A549 (cell line): ENCODE results near the gene ANO8. TPM values are rescaled to one million over a fixed set of nuclear protein-coding genes. Genes with fewer than 3 reads are reported as not detected.
"Not testable (repeated sequence)": the region's sequence is repeated elsewhere in the genome, so short reads cannot be mapped to it uniquely, and the experiment has no call there.

Source experiments
- ATAC-seq, 2 experiments: fragments of 200-7000 bp in 1 of 2; fragments of >200 bp in 1 of 2; cut with Nextera tagmentation in 1 of 2; cut with Tn5 transposase in 1 of 2; 3 replicates each; pipeline versions ENCODE4 v1.8.0 to v1.9.1; 2018 to 2020; ENCODE audit warnings: mild to moderate bottlenecking in 1 of 2, moderate library complexity in 1 of 2
- CTCF ChIA-PET: fragments of 300-600 bp; sonication (Branson Sonifier 250); formaldehyde crosslinking; extraction: SDS; loops from one replicate; lab custom pipeline; 2021; ENCODE audit warnings: antibody characterized with exemption, inconsistent platforms; lab: Yijun Ruan, JAX
- POLR2A ChIA-PET: fragments of 350-600 bp; formaldehyde crosslinking; extraction: SDS; loops from one replicate; lab custom pipeline; 2021; ENCODE audit warnings: antibody characterized with exemption, inconsistent platforms; lab: Yijun Ruan, JAX
- DNase-seq, 2 experiments: peaks; one replicate each; pipeline versions ENCODE4 v3.0.0 to v3.0.0-alpha.2; 2011 to 2016; ENCODE audit warnings: low read depth in 1 of 2, low spot score in 1 of 2
- FAIRE-seq: peaks from 2 replicates; lab custom pipeline; 2011; peaks lifted over from hg19 to GRCh38; lab: Jason Lieb, UNC
- H3K27ac ChIP-seq, 2 experiments: fragments of >200 bp; sonication (Bioruptor Twin); formaldehyde crosslinking; 3 replicates each; pipeline ENCODE4 v1.5.1; 2016 to 2017
- H3K4me1 ChIP-seq: fragments of >200 bp; sonication (Bioruptor Twin); formaldehyde crosslinking; 3 replicates; pipeline ENCODE4 v1.6.1; 2016
- H3K4me2 ChIP-seq: fragments of >200 bp; sonication (Bioruptor Twin); formaldehyde crosslinking; 3 replicates; pipeline ENCODE4 v1.6.1; 2016
- H3K4me3 ChIP-seq: fragments of >200 bp; sonication (Bioruptor Twin); formaldehyde crosslinking; 3 replicates; pipeline ENCODE4 v1.5.1; 2016
- H3K9me3 ChIP-seq: fragments of >200 bp; sonication (Bioruptor Twin); formaldehyde crosslinking; 3 replicates; pipeline ENCODE4 v1.6.1; 2016
- BCL3 ChIP-seq: fragments of >200 bp; sonication (Bioruptor Twin); formaldehyde crosslinking; IDR thresholded peaks from 3 replicates; pipeline ENCODE4 v1.6.1; 2016
- CBX2 ChIP-seq: fragments of 200-600 bp; sonication (generic); IDR thresholded peaks from 2 replicates; pipeline ENCODE4 v1.6.1; 2016; ENCODE audit warnings: low read depth, mild to moderate bottlenecking, borderline replicate concordance
- CBX8 ChIP-seq: fragments of 200-600 bp; sonication (generic); IDR thresholded peaks from 2 replicates; pipeline ENCODE4 v1.6.1; 2016
- EHF ChIP-seq: fragments of 250-450 bp; sonication (Bioruptor Pico); IDR thresholded peaks from 2 replicates; pipeline ENCODE4 v1.5.0; 2020; ENCODE audit warnings: mild to moderate bottlenecking
- EHMT2 ChIP-seq: fragments of 200-600 bp; sonication (generic); IDR thresholded peaks from 2 replicates; pipeline ENCODE4 v1.6.1; 2016; ENCODE audit warnings: antibody characterized with exemption, low read depth, mild to moderate bottlenecking, moderate library complexity
- EP300 ChIP-seq, 2 experiments: fragments of >200 bp; sonication (Bioruptor Twin); formaldehyde crosslinking; IDR thresholded peaks; 2 replicates in 1 of 2; 3 replicates in 1 of 2; pipeline ENCODE4 v1.6.1; 2016 to 2017
- HEYL ChIP-seq: fragments of 250-450 bp; sonication (Bioruptor Pico); IDR thresholded peaks from 2 replicates; pipeline ENCODE4 v1.8.0; 2021; ENCODE audit warnings: mild to moderate bottlenecking, moderate library complexity
- HMGXB4 ChIP-seq: fragments of 250-450 bp; sonication (Bioruptor Pico); IDR thresholded peaks from 2 replicates; pipeline ENCODE4 v1.5.0; 2021; ENCODE audit warnings: mild to moderate bottlenecking, moderate library complexity, borderline replicate concordance
- HOXA7 ChIP-seq: fragments of 250-450 bp; sonication (Bioruptor Pico); IDR thresholded peaks from 2 replicates; pipeline ENCODE4 v1.5.0; 2020; ENCODE audit warnings: mild to moderate bottlenecking, moderate library complexity
- HOXB13 ChIP-seq: fragments of 250-450 bp; sonication (Bioruptor Pico); IDR thresholded peaks from 2 replicates; pipeline ENCODE4 v1.5.0; 2020; ENCODE audit warnings: low read depth, mild to moderate bottlenecking, moderate library complexity
- HOXB5 ChIP-seq: fragments of 250-450 bp; sonication (Bioruptor Pico); IDR thresholded peaks from 2 replicates; pipeline ENCODE4 v1.5.0; 2020; ENCODE audit warnings: mild to moderate bottlenecking, moderate library complexity
- KDM5A ChIP-seq: fragments of 200-600 bp; sonication (generic); IDR thresholded peaks from 2 replicates; pipeline ENCODE4 v1.6.1; 2016; ENCODE audit warnings: antibody characterized with exemption, mild to moderate bottlenecking
- MAFK ChIP-seq: fragments of 450-650 bp; IDR thresholded peaks from 2 replicates; pipeline ENCODE4 v1.6.1; 2014; ENCODE audit not compliant: partially characterized antibody
- MAX ChIP-seq: IDR thresholded peaks from 2 replicates; pipeline ENCODE4 v1.6.1; 2012
- NFE2L2 ChIP-seq: fragments of 150-350 bp; conservative IDR thresholded peaks from 2 replicates; pipeline ENCODE4 v1.6.1; 2014; ENCODE audit warnings: low read length
- NPAS2 ChIP-seq: fragments of 250-450 bp; sonication (Bioruptor Pico); IDR thresholded peaks from 2 replicates; pipeline ENCODE4 v1.8.0; 2022; ENCODE audit warnings: mild to moderate bottlenecking, moderate library complexity, borderline replicate concordance
- PHF8 ChIP-seq: fragments of 200-600 bp; sonication (generic); IDR thresholded peaks from 2 replicates; pipeline ENCODE4 v1.6.1; 2016; ENCODE audit warnings: low read depth, mild to moderate bottlenecking, antibody characterized with exemption, moderate library complexity, borderline replicate concordance
- POLR2A ChIP-seq: IDR thresholded peaks from 2 replicates; pipeline ENCODE4 v1.6.1; 2012; ENCODE audit warnings: mild to moderate bottlenecking, low read length
- POLR2AphosphoS2 ChIP-seq: conservative IDR thresholded peaks from 2 replicates; pipeline ENCODE4 v1.6.1; 2012; ENCODE audit warnings: low read length, improper control_type of control experiment, inconsistent platforms
- RAD21 ChIP-seq, 2 experiments: fragments of >200 bp in 1 of 2; sonication (Bioruptor Twin) in 1 of 2; formaldehyde crosslinking in 1 of 2; IDR thresholded peaks in 1 of 2; conservative IDR thresholded peaks in 1 of 2; 2 replicates in 1 of 2; 3 replicates in 1 of 2; pipeline ENCODE4 v1.6.1; 2012 to 2018; ENCODE audit warnings: inconsistent platforms in 1 of 2
- RARB ChIP-seq: fragments of 250-450 bp; sonication (Bioruptor Pico); IDR thresholded peaks from 2 replicates; pipeline ENCODE4 v1.8.0; 2021; ENCODE audit warnings: mild to moderate bottlenecking, moderate library complexity
- SREBF2 ChIP-seq: fragments of 450-650 bp; IDR thresholded peaks from 2 replicates; pipeline ENCODE4 v1.6.1; 2014; ENCODE audit warnings: mild to moderate bottlenecking, moderate library complexity
- ZNF302 ChIP-seq: fragments of 250-450 bp; sonication (Bioruptor Pico); IDR thresholded peaks from 2 replicates; pipeline ENCODE4 v1.9.0; 2021; ENCODE audit warnings: inconsistent platforms, mild to moderate bottlenecking, moderate library complexity
- WGBS: methylation state at CpG from one replicate; pipeline ENCODE4 v1.1.6; 2017; ENCODE audit errors: missing lambda C conversion rate; 5-methylcytosine and 5-hydroxymethylcytosine counted together
- polyA plus RNA-seq, 4 experiments: library from polyadenylated mRNA; depleted of rRNA in 3 of 4; stranded (reverse); fragments of >200 nt; fragmentation: RNase III in 1 of 4; extraction: RNeasy Plus Mini Kit Qiagen cat#74134 plus additional on column Dnase treatment in 1 of 4; gene quantifications; 2 replicates in 3 of 4; 3 replicates in 1 of 4; pipeline ENCODE4 v1.2.3, GENCODE V29; 2011 to 2017

ANO8 gene
- polyA plus RNA-seq, 2 of the 4 experiments (the other 2 are of a cell fraction), result 2.2 to 5.5 TPM

GRCh38 chr19:17365361-17365760 is 30.7 kb upstream of the ANO8 start:
- 94% methylated on average over 19 of the region's 22 CpGs for WGBS
- DNase-seq (no peak), ATAC-seq (no peak), FAIRE-seq (no peak)
- ChIA-PET CTCF (interaction anchor here (1.5 to 4.0 kb wide), 2 partner anchors 20 to 25 kb away, joined by 4 to 13 read pairs; no protein-coding TSS in a partner anchor), POLR2A (no interaction called here)
- Histone ChIP-seq H3K9me3 (no peaks in the 10 kb centered on the region), H3K4me1 (no peaks in the 10 kb centered on the region), H3K27ac (no peak overlapping the region), H3K4me3 (no peak overlapping the region), H3K4me2 (no peak overlapping the region)
- no peak for TF ChIP-seq POLR2AphosphoS2
- TF ChIP-seq MAFK, result no peak
- no peak for TF ChIP-seq MAX
- TF ChIP-seq RARB, result no peak
- TF ChIP-seq HOXB5 (CRISPR knock-in tag), result no peak
- no peak for TF ChIP-seq CBX2
- TF ChIP-seq EHMT2, result no peak
- TF ChIP-seq NFE2L2, result no peak
- no peak for TF ChIP-seq KDM5A
- no peak for TF ChIP-seq PHF8

- H3K4me1 ChIP-seq, H3K9me3 ChIP-seq, H3K4me2 ChIP-seq, FAIRE-seq, DNase-seq, ATAC-seq, H3K27ac ChIP-seq, H3K4me3 ChIP-seq, POLR2A ChIA-PET: not testable (repeated sequence)
- WGBS, result 65% methylated on average over 20 of the region's 20 CpGs
- CTCF ChIA-PET, result interaction anchor here (4.0 kb wide), 1 partner anchor 22 kb away, joined by 13 read pairs; no protein-coding TSS in a partner anchor
Measured at GRCh38 chr19:17363852-17364605, 29.4 kb upstream of the ANO8 start.

- no peak overlapping the region for H3K4me3 ChIP-seq
- no peak for FAIRE-seq
- peaks cover 19% of the 10 kb centered on the region for H3K4me1 ChIP-seq
- 55% methylated on average over 5 of the region's 6 CpGs for WGBS
- ChIA-PET CTCF (interaction anchor here (1.0 to 2.2 kb wide), 4 partner anchors 13 to 68 kb away, joined by 3 to 6 read pairs (median 4); partner anchors contain the start of gene CCDC194), POLR2A (no interaction called here)
- ATAC-seq, result peak in 1 of 2 experiments; percentile 34; a peak in 1 of 6 replicates
- peak overlapping the region in 1 of 2 experiments; percentile 52; a peak in 1 of 6 replicates for H3K27ac ChIP-seq
- TF ChIP-seq HMGXB4 (no peak), EHF (no peak), NPAS2 (CRISPR knock-in tag) (no peak), RARB (no peak), HOXB13 (CRISPR knock-in tag) (no peak), EP300 (IDR thresholded peaks at IDR 0.05) (no peak), BCL3 (no peak), SREBF2 (no peak), ZNF302 (CRISPR knock-in tag) (no peak), HEYL (CRISPR knock-in tag) (no peak), RAD21 (conservative IDR thresholded peaks at IDR 0.05 in 1 of 2, IDR thresholded peaks at IDR 0.05 in 1 of 2) (no peak), CBX8 (no peak), HOXA7 (CRISPR knock-in tag) (no peak), POLR2A (no peak)
- H3K9me3 ChIP-seq, result no peaks in the 10 kb centered on the region
- no peak for DNase-seq
- no peak overlapping the region for H3K4me2 ChIP-seq
Measured at GRCh38 chr19:17359905-17360800, 25.5 kb upstream of the ANO8 start.
